ENCODE results near the gene C5orf46.

DNA sequence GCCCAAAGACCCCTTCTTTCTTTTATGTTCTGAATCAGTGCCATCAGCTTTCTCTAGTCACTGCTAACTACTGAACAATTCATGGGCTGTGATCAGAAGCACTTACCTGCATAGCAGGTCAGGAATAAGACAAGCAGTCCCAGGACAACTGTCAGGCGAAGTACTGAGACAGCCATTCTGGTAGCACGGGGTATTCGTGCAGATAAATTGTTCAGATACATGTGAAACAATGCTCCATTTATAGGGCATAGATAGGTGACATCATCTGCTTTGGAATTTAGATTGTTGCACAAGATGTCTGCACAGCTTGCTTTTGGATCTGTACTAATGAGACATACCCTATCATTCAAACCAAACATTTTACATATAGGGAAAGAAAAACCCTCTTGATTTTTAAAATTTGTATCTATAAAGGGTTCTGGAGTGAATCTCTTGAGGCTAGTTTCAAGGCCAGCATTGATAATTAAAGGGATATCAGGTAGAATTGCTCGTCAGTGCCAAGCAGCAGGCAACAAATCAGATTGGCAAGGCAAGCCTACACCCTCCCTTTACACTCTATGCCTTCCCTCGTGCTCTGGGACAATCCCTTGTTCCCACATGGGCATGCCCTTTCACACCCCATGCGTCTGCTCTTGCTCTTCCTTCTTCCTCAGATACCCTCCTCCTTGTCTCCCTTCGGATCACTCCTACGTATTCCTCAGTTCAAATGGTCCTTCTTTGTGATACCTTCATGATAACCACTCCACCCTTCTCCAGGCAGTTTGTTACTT lies at the start of gene C5orf46:
- TF ChIP-seq, protein P1, sequence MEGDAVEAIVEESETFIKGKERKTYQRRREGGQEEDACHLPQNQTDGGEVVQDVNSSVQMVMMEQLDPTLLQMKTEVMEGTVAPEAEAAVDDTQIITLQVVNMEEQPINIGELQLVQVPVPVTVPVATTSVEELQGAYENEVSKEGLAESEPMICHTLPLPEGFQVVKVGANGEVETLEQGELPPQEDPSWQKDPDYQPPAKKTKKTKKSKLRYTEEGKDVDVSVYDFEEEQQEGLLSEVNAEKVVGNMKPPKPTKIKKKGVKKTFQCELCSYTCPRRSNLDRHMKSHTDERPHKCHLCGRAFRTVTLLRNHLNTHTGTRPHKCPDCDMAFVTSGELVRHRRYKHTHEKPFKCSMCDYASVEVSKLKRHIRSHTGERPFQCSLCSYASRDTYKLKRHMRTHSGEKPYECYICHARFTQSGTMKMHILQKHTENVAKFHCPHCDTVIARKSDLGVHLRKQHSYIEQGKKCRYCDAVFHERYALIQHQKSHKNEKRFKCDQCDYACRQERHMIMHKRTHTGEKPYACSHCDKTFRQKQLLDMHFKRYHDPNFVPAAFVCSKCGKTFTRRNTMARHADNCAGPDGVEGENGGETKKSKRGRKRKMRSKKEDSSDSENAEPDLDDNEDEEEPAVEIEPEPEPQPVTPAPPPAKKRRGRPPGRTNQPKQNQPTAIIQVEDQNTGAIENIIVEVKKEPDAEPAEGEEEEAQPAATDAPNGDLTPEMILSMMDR (IDR thresholded peaks at IDR 0.05): no peak
- TF ChIP-seq POLR2AphosphoS5 (IDR thresholded peaks at IDR 0.05): no peak
- no peak for TF ChIP-seq POLR2A (IDR thresholded peaks at IDR 0.05)
